HEK293 (cell line): Measurements from ENCODE around the gene TIMM17A.
A peak's percentile ranks its signal among the peaks of the same experiment; 100 is the strongest.

ENCODE experiments used
- CTCF ChIA-PET: fragments of 350-600 bp; formaldehyde crosslinking; extraction: SDS; loops from one replicate; lab custom pipeline; 2021; ENCODE audit warnings: antibody characterized with exemption; lab: Yijun Ruan, JAX
- POLR2A ChIA-PET: fragments of 300-600 bp; formaldehyde crosslinking; extraction: SDS; loops from one replicate; lab custom pipeline; 2020; ENCODE audit warnings: antibody characterized with exemption, inconsistent platforms; lab: Yijun Ruan, JAX
- H3K27ac ChIP-seq: fragments of 200-500 bp; sonication (Bioruptor generic); 2 replicates; pipeline ENCODE4 v1.5.1; 2014; ENCODE audit warnings: low read depth, low read length, control low read depth, inconsistent platforms; ENCODE audit errors: extremely low read depth
- H3K36me3 ChIP-seq, 2 experiments: fragments of 200-500 bp in 1 of 2; sonication (Bioruptor generic) in 1 of 2; 1 replicate in 1 of 2; 2 replicates in 1 of 2; pipeline ENCODE4 v1.5.1; 2014 to 2017; ENCODE audit warnings: inconsistent platforms in 2 of 2, low read length in 2 of 2; ENCODE audit not compliant: control insufficient read depth in 2 of 2, insufficient read depth in 1 of 2
- H3K4me1 ChIP-seq: fragments of 200-500 bp; sonication (Bioruptor generic); 2 replicates; pipeline ENCODE4 v1.5.1; 2014; ENCODE audit warnings: mild to moderate bottlenecking, low read length, inconsistent platforms; ENCODE audit not compliant: control insufficient read depth, insufficient read depth
- H3K4me3 ChIP-seq: 2 replicates; pipeline ENCODE4 v1.5.1; 2011; ENCODE audit warnings: low read depth, mild to moderate bottlenecking, control low read depth, low read length, moderate library complexity
- H3K9me3 ChIP-seq: fragments of 200-500 bp; sonication (Bioruptor generic); 2 replicates; pipeline ENCODE4 v1.5.1; 2014; ENCODE audit warnings: low read depth, low read length, inconsistent platforms; ENCODE audit not compliant: control insufficient read depth, insufficient read depth
- GLI2 ChIP-seq: fragments of 450-650 bp; formaldehyde crosslinking; IDR thresholded peaks from 2 replicates; pipeline ENCODE4; 2017; ENCODE audit warnings: missing biosample characterization, missing genetic modification characterization, low read depth, borderline replicate concordance
- GLIS1 ChIP-seq: fragments of 450-650 bp; formaldehyde crosslinking; IDR thresholded peaks from 2 replicates; pipeline ENCODE4 v1.5.1; 2016; ENCODE audit warnings: missing biosample characterization, missing genetic modification characterization
- OSR2 ChIP-seq: fragments of 450-650 bp; formaldehyde crosslinking; IDR thresholded peaks from 2 replicates; pipeline ENCODE4 v1.5.1; 2016; ENCODE audit warnings: missing biosample characterization, missing genetic modification characterization
- SP7 ChIP-seq: fragments of 450-650 bp; formaldehyde crosslinking; IDR thresholded peaks from 2 replicates; pipeline ENCODE4 v1.5.1; 2016; ENCODE audit warnings: missing biosample characterization, missing genetic modification characterization
- ZBTB48 ChIP-seq: fragments of 450-650 bp; formaldehyde crosslinking; IDR thresholded peaks from 2 replicates; pipeline ENCODE4 v1.5.1; 2016; ENCODE audit warnings: missing biosample characterization, missing genetic modification characterization
- ZNF140 ChIP-seq: fragments of 450-650 bp; formaldehyde crosslinking; IDR thresholded peaks from 2 replicates; pipeline ENCODE4 v1.5.1; 2016; ENCODE audit warnings: missing biosample characterization, missing genetic modification characterization
- ZNF174 ChIP-seq: fragments of 450-650 bp; formaldehyde crosslinking; IDR thresholded peaks from 2 replicates; pipeline ENCODE4 v1.5.0; 2017; ENCODE audit warnings: missing biosample characterization, mild to moderate bottlenecking, missing genetic modification characterization
- ZNF302 ChIP-seq: fragments of 450-650 bp; formaldehyde crosslinking; IDR thresholded peaks from 2 replicates; pipeline ENCODE4 v1.5.1; 2016; ENCODE audit warnings: missing biosample characterization, missing genetic modification characterization, low read depth
- ZNF433 ChIP-seq: fragments of 450-650 bp; formaldehyde crosslinking; IDR thresholded peaks from 2 replicates; pipeline ENCODE4 v1.5.1; 2016; ENCODE audit warnings: missing biosample characterization, missing genetic modification characterization, low read depth
- ZNF521 ChIP-seq: fragments of 450-650 bp; formaldehyde crosslinking; IDR thresholded peaks from 2 replicates; pipeline ENCODE4 v1.5.1; 2017; ENCODE audit warnings: missing biosample characterization, mild to moderate bottlenecking, missing genetic modification characterization
- ZNF530 ChIP-seq: fragments of 450-650 bp; formaldehyde crosslinking; IDR thresholded peaks from 2 replicates; pipeline ENCODE4 v1.5.1; 2016; ENCODE audit warnings: low read depth, missing biosample characterization, missing genetic modification characterization
- ZNF621 ChIP-seq: fragments of 450-650 bp; formaldehyde crosslinking; IDR thresholded peaks from 2 replicates; pipeline ENCODE4 v1.5.1; 2017; ENCODE audit warnings: missing biosample characterization, missing genetic modification characterization
- ZNF623 ChIP-seq: fragments of 450-650 bp; formaldehyde crosslinking; IDR thresholded peaks from 2 replicates; pipeline ENCODE4 v1.5.1; 2016; ENCODE audit warnings: missing biosample characterization, missing genetic modification characterization
- ZSCAN4 ChIP-seq: fragments of 450-650 bp; formaldehyde crosslinking; IDR thresholded peaks from 2 replicates; pipeline ENCODE4 v1.5.1; 2017; ENCODE audit warnings: missing biosample characterization, missing genetic modification characterization
- TF ChIP-seq, protein P1 (sequence below): fragments of 450-650 bp; formaldehyde crosslinking; conservative IDR thresholded peaks from 2 replicates; pipeline ENCODE4 v1.5.1; 2016; ENCODE audit warnings: low read depth, missing biosample characterization, missing genetic modification characterization
- TF ChIP-seq, protein P2 (sequence below): fragments of 450-650 bp; formaldehyde crosslinking; IDR thresholded peaks from 2 replicates; pipeline ENCODE4 v1.5.1; 2017; ENCODE audit warnings: missing biosample characterization, missing genetic modification characterization
- TF ChIP-seq, protein P3 (sequence below): fragments of 450-650 bp; formaldehyde crosslinking; IDR thresholded peaks from 2 replicates; pipeline ENCODE4 v1.5.1; 2016; ENCODE audit warnings: missing biosample characterization, missing genetic modification characterization
- TF ChIP-seq, protein P4 (sequence below): fragments of 450-650 bp; formaldehyde crosslinking; IDR thresholded peaks from 2 replicates; pipeline ENCODE4 v1.5.1; 2016; ENCODE audit warnings: missing biosample characterization, missing genetic modification characterization
- TF ChIP-seq, protein P5 (sequence below): fragments of 450-650 bp; formaldehyde crosslinking; IDR thresholded peaks from 2 replicates; pipeline ENCODE4 v1.5.1; 2016; ENCODE audit warnings: missing biosample characterization, missing genetic modification characterization

The TIMM17A gene

GRCh38 chr1:201944639-201945038 lies 10.7 kb upstream of the TIMM17A start (continued):
- TF ChIP-seq, protein P1, sequence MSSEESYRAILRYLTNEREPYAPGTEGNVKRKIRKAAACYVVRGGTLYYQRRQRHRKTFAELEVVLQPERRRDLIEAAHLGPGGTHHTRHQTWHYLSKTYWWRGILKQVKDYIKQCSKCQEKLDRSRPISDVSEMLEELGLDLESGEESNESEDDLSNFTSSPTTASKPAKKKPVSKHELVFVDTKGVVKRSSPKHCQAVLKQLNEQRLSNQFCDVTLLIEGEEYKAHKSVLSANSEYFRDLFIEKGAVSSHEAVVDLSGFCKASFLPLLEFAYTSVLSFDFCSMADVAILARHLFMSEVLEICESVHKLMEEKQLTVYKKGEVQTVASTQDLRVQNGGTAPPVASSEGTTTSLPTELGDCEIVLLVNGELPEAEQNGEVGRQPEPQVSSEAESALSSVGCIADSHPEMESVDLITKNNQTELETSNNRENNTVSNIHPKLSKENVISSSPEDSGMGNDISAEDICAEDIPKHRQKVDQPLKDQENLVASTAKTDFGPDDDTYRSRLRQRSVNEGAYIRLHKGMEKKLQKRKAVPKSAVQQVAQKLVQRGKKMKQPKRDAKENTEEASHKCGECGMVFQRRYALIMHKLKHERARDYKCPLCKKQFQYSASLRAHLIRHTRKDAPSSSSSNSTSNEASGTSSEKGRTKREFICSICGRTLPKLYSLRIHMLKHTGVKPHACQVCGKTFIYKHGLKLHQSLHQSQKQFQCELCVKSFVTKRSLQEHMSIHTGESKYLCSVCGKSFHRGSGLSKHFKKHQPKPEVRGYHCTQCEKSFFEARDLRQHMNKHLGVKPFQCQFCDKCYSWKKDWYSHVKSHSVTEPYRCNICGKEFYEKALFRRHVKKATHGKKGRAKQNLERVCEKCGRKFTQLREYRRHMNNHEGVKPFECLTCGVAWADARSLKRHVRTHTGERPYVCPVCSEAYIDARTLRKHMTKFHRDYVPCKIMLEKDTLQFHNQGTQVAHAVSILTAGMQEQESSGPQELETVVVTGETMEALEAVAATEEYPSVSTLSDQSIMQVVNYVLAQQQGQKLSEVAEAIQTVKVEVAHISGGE: no peak
- TF ChIP-seq ZNF140 (tag by site-specific recombination) (no peak), ZNF433 (tag by site-specific recombination) (no peak), GLI2 (tag by site-specific recombination) (no peak), SP7 (tag by site-specific recombination) (no peak), ZNF623 (tag by site-specific recombination) (no peak)
- TF ChIP-seq, protein P2, sequence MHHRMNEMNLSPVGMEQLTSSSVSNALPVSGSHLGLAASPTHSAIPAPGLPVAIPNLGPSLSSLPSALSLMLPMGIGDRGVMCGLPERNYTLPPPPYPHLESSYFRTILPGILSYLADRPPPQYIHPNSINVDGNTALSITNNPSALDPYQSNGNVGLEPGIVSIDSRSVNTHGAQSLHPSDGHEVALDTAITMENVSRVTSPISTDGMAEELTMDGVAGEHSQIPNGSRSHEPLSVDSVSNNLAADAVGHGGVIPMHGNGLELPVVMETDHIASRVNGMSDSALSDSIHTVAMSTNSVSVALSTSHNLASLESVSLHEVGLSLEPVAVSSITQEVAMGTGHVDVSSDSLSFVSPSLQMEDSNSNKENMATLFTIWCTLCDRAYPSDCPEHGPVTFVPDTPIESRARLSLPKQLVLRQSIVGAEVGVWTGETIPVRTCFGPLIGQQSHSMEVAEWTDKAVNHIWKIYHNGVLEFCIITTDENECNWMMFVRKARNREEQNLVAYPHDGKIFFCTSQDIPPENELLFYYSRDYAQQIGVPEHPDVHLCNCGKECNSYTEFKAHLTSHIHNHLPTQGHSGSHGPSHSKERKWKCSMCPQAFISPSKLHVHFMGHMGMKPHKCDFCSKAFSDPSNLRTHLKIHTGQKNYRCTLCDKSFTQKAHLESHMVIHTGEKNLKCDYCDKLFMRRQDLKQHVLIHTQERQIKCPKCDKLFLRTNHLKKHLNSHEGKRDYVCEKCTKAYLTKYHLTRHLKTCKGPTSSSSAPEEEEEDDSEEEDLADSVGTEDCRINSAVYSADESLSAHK: no peak
- TF ChIP-seq, protein P3, sequence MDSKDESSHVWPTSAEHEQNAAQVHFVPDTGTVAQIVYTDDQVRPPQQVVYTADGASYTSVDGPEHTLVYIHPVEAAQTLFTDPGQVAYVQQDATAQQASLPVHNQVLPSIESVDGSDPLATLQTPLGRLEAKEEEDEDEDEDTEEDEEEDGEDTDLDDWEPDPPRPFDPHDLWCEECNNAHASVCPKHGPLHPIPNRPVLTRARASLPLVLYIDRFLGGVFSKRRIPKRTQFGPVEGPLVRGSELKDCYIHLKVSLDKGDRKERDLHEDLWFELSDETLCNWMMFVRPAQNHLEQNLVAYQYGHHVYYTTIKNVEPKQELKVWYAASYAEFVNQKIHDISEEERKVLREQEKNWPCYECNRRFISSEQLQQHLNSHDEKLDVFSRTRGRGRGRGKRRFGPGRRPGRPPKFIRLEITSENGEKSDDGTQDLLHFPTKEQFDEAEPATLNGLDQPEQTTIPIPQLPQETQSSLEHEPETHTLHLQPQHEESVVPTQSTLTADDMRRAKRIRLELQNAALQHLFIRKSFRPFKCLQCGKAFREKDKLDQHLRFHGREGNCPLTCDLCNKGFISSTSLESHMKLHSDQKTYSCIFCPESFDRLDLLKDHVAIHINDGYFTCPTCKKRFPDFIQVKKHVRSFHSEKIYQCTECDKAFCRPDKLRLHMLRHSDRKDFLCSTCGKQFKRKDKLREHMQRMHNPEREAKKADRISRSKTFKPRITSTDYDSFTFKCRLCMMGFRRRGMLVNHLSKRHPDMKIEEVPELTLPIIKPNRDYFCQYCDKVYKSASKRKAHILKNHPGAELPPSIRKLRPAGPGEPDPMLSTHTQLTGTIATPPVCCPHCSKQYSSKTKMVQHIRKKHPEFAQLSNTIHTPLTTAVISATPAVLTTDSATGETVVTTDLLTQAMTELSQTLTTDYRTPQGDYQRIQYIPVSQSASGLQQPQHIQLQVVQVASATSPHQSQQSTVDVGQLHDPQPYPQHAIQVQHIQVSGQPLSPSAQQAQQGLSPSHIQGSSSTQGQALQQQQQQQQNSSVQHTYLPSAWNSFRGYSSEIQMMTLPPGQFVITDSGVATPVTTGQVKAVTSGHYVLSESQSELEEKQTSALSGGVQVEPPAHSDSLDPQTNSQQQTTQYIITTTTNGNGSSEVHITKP (tag by site-specific recombination): no peak
- TF ChIP-seq, all 188 proteins: peak for 0

DNA sequence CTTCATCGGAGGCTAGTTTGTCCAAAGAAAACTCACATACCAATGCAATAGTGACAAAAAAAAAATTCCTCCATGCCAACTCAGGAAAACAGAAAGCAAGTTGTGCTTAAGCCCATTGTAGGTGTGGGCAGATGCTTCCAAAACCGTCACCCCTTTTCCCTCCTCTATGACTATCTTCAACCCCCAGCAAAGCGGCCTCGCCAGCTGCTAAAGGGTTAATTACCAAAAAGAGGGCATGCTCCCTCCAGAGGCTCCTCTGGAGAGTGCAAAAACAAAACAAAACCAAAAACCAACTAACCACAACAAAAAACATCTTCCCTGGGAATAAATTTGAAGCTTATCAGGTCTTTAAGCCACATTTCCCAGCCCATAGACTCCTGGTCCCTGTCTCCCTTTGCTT lies 10.1 kb upstream of the TIMM17A start:
- Histone ChIP-seq H3K36me3 (no peaks in the 10 kb centered on the region), H3K9me3 (no peaks in the 10 kb centered on the region), H3K27ac (no peak overlapping the region), H3K4me3 (no peak overlapping the region), H3K4me1 (no peaks in the 10 kb centered on the region)
- CTCF ChIA-PET: interaction anchor here (0.6 to 2.9 kb wide), 12 partner anchors 11 to 540 kb away, joined by 3 to 31 read pairs (median 4); no protein-coding TSS in a partner anchor
- TF ChIP-seq GLIS1 (tag by site-specific recombination) (peak; percentile 45; the same call in 1 of the 2 replicates), ZNF302 (no peak)
- TF ChIP-seq, protein P4, sequence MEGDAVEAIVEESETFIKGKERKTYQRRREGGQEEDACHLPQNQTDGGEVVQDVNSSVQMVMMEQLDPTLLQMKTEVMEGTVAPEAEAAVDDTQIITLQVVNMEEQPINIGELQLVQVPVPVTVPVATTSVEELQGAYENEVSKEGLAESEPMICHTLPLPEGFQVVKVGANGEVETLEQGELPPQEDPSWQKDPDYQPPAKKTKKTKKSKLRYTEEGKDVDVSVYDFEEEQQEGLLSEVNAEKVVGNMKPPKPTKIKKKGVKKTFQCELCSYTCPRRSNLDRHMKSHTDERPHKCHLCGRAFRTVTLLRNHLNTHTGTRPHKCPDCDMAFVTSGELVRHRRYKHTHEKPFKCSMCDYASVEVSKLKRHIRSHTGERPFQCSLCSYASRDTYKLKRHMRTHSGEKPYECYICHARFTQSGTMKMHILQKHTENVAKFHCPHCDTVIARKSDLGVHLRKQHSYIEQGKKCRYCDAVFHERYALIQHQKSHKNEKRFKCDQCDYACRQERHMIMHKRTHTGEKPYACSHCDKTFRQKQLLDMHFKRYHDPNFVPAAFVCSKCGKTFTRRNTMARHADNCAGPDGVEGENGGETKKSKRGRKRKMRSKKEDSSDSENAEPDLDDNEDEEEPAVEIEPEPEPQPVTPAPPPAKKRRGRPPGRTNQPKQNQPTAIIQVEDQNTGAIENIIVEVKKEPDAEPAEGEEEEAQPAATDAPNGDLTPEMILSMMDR (tag by site-specific recombination): peak; percentile 72
- POLR2A ChIA-PET: interaction anchor here (0.6 to 2.5 kb wide), 3 partner anchors 10 to 481 kb away, joined by 3 to 16 read pairs (median 5); partner anchors contain the start of gene TIMM17A

DNA sequence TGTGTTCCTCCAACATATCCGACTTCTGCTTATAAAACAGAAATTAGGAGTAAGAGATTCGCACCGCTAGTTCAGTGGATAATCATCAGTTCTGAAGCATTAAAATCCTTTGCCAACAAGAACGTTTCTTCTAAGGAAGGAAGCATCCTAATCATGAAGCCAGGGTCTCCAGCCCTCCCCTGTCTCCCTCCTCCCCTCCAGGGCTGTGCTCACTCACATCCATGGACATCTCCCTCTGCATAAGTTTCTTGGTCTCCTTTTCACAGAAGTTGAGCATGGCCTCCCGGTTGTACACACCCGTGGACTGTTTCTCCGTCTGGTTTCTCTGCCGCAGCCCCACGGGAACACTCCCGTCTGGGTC lies 9.5 kb upstream of the TIMM17A start:
- Histone ChIP-seq H3K27ac (no peak overlapping the region; the same call in 1 of the 2 replicates), H3K36me3 (no peaks in the 10 kb centered on the region), H3K4me1 (no peaks in the 10 kb centered on the region), H3K9me3 (no peaks in the 10 kb centered on the region), H3K4me3 (peak overlapping the region; percentile 47)
- ChIA-PET CTCF (interaction anchor here (0.6 to 2.9 kb wide), 14 partner anchors 11 to 1325 kb away, joined by 3 to 31 read pairs (median 4); no protein-coding TSS in a partner anchor), POLR2A (interaction anchor here (0.7 to 2.5 kb wide), 7 partner anchors 9 to 96 kb away, joined by 3 to 16 read pairs (median 5); partner anchors contain the start of gene TIMM17A)
- TF ChIP-seq ZSCAN4 (no peak), ZNF530 (no peak), ZNF174 (no peak), OSR2 (no peak), ZBTB48 (tag by site-specific recombination) (no peak), ZNF521 (no peak), ZNF621 (tag by site-specific recombination) (no peak)
- TF ChIP-seq, protein P5, sequence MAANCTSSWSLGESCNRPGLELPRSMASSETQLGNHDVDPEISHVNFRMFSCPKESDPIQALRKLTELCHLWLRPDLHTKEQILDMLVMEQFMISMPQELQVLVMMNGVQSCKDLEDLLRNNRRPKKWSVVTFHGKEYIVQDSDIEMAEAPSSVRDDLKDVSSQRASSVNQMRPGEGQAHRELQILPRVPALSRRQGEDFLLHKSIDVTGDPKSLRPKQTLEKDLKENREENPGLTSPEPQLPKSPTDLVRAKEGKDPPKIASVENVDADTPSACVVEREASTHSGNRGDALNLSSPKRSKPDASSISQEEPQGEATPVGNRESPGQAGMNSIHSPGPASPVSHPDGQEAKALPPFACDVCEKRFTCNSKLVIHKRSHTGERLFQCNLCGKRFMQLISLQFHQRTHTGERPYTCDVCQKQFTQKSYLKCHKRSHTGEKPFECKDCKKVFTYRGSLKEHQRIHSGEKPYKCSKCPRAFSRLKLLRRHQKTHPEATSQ (tag by site-specific recombination): no peak
